Measurements from ENCODE around the gene ATP10A. TPM values are rescaled to one million over a fixed set of nuclear protein-coding genes. Genes with fewer than 3 reads are reported as not detected.
"Not testable (repeated sequence)": the region's sequence is repeated elsewhere in the genome, so short reads cannot be mapped to it uniquely, and the experiment has no call there.

The ATP10A gene
- total RNA-seq, 2 experiments from 2014 or later = 36.7 to 70.1 TPM

GRCh38 chr15:25862071-25862471, 1.1 kb downstream of the ATP10A start:
- DNase-seq = peak; percentile 58

GRCh38 chr15:25860885-25861866, 2.0 kb downstream of the ATP10A start:
- DNase-seq = peak; percentile 73
- Mint-ChIP-seq H3K9me3 (ENCODE audit: low read depth) (no peaks in the 10 kb centered on the region), H3K4me3 (peak overlapping the region; percentile 96), H3K4me1 (peaks cover 41% of the 10 kb centered on the region), H3K27ac (peak overlapping the region; percentile 94), H3K36me3 (peaks cover 48% of the 10 kb centered on the region), H3K27me3 (no peaks in the 10 kb centered on the region)
- peak; percentile 48 for ATAC-seq
- CTCF ChIA-PET = interaction anchor here (1.0 to 3.5 kb wide), 7 partner anchors 8 to 78 kb away, joined by 3 to 18 read pairs (median 4); no protein-coding TSS in a partner anchor

More at GRCh38 chr15:25862071-25862471, 1.1 kb downstream of the ATP10A start:
- peaks cover 33% of the 10 kb centered on the region for H3K4me1 Mint-ChIP-seq
- peak; percentile 43 for ATAC-seq
- H3K27me3 Mint-ChIP-seq = peaks cover 4% of the 10 kb centered on the region
- peak overlapping the region; percentile 94 for H3K27ac Mint-ChIP-seq
- no peaks in the 10 kb centered on the region for H3K9me3 Mint-ChIP-seq (ENCODE audit: low read depth)
- peaks cover 39% of the 10 kb centered on the region for H3K36me3 Mint-ChIP-seq
- peak overlapping the region; percentile 96 for H3K4me3 Mint-ChIP-seq
- CTCF ChIA-PET = interaction anchor here (1.0 to 3.5 kb wide), 6 partner anchors 9 to 78 kb away, joined by 4 to 18 read pairs (median 5); no protein-coding TSS in a partner anchor

- Mint-ChIP-seq H3K4me3 (peak overlapping the region; percentile 96), H3K27ac (peak overlapping the region; percentile 94), H3K9me3 (ENCODE audit: low read depth) (no peaks in the 10 kb centered on the region), H3K27me3 (no peaks in the 10 kb centered on the region), H3K36me3 (peaks cover 60% of the 10 kb centered on the region), H3K4me1 (peaks cover 52% of the 10 kb centered on the region)
- DNase-seq (peak; percentile 63), ATAC-seq (peak; percentile 28)
- CTCF ChIA-PET = interaction anchor here (0.7 to 3.5 kb wide), 5 partner anchors 9 to 76 kb away, joined by 3 to 18 read pairs (median 5); no protein-coding TSS in a partner anchor
Observed at GRCh38 chr15:25859838-25860645, 3.1 kb downstream of the ATP10A start.

GRCh38 chr15:25858952-25859760, 4.0 kb downstream of the ATP10A start:
- peak overlapping the region; percentile 94 for H3K27ac Mint-ChIP-seq
- CTCF ChIA-PET = interaction anchor here (0.7 to 1.6 kb wide), 3 partner anchors 8 to 75 kb away, joined by 3 to 5 read pairs (median 5); no protein-coding TSS in a partner anchor
- DNase-seq = no peak

GRCh38 chr15:25856059-25856458, 7.1 kb downstream of the ATP10A start:
- Mint-ChIP-seq H3K36me3 (peaks cover 76% of the 10 kb centered on the region), H3K4me1 (peaks cover 82% of the 10 kb centered on the region)
- not testable (repeated sequence) for H3K27me3 Mint-ChIP-seq; DNase-seq; H3K9me3 Mint-ChIP-seq (ENCODE audit: low read depth); ATAC-seq; H3K27ac Mint-ChIP-seq; H3K4me3 Mint-ChIP-seq
- CTCF ChIA-PET = interaction anchor here (2.0 kb wide), 1 partner anchor 9 kb away, joined by 6 read pairs; no protein-coding TSS in a partner anchor

More at GRCh38 chr15:25858952-25859760, 4.0 kb downstream of the ATP10A start:
- no peak for ATAC-seq
- Mint-ChIP-seq H3K27me3 (no peaks in the 10 kb centered on the region), H3K36me3 (peaks cover 67% of the 10 kb centered on the region), H3K9me3 (ENCODE audit: low read depth) (no peaks in the 10 kb centered on the region), H3K4me1 (peaks cover 59% of the 10 kb centered on the region), H3K4me3 (peak overlapping the region; percentile 96)

- no peak overlapping the region for H3K27ac Mint-ChIP-seq
- no peaks in the 10 kb centered on the region for H3K9me3 Mint-ChIP-seq (ENCODE audit: low read depth)
Observed at GRCh38 chr15:25852661-25853524, 10.2 kb downstream of the ATP10A start.

GRCh38 chr15:25852027-25852426, 11.1 kb downstream of the ATP10A start:
- Mint-ChIP-seq H3K36me3 (peaks cover 60% of the 10 kb centered on the region), H3K4me1 (peaks cover 85% of the 10 kb centered on the region)

More at GRCh38 chr15:25852661-25853524, 10.2 kb downstream of the ATP10A start:
- CTCF ChIA-PET = interaction anchor here (0.8 to 1.8 kb wide), 2 partner anchors 9 to 69 kb away, joined by 4 to 6 read pairs; no protein-coding TSS in a partner anchor
- ATAC-seq = no peak
- H3K4me3 Mint-ChIP-seq = no peak overlapping the region
- H3K27me3 Mint-ChIP-seq = no peaks in the 10 kb centered on the region
- H3K4me1 Mint-ChIP-seq = peaks cover 86% of the 10 kb centered on the region
- DNase-seq = no peak
- peaks cover 68% of the 10 kb centered on the region for H3K36me3 Mint-ChIP-seq

GRCh38 chr15:25850154-25851111, 12.7 kb downstream of the ATP10A start:
- DNase-seq (peak; percentile 83), ATAC-seq (peak; percentile 73)
- CTCF ChIA-PET = interaction anchor here (1.1 to 2.0 kb wide), 2 partner anchors 9 to 12 kb away, joined by 5 to 6 read pairs; no protein-coding TSS in a partner anchor
- H3K4me1 Mint-ChIP-seq = peaks cover 86% of the 10 kb centered on the region
- H3K27me3 Mint-ChIP-seq = no peaks in the 10 kb centered on the region
- H3K9me3 Mint-ChIP-seq (ENCODE audit: low read depth) = no peaks in the 10 kb centered on the region
- peak overlapping the region; percentile 97 for H3K27ac Mint-ChIP-seq
- H3K36me3 Mint-ChIP-seq = peaks cover 52% of the 10 kb centered on the region
- peak overlapping the region; percentile 77 for H3K4me3 Mint-ChIP-seq

More at GRCh38 chr15:25852027-25852426, 11.1 kb downstream of the ATP10A start:
- Mint-ChIP-seq H3K9me3 (ENCODE audit: low read depth) (no peaks in the 10 kb centered on the region), H3K4me3 (no peak overlapping the region), H3K27me3 (no peaks in the 10 kb centered on the region), H3K27ac (no peak overlapping the region)
- ATAC-seq (no peak), DNase-seq (no peak)
- CTCF ChIA-PET = interaction anchor here (1.1 kb wide), 1 partner anchor 8 kb away, joined by 5 read pairs; no protein-coding TSS in a partner anchor

GRCh38 chr15:25849157-25849921, 13.8 kb downstream of the ATP10A start:
- no peak for ATAC-seq

GRCh38 chr15:25848784-25849156, 14.4 kb downstream of the ATP10A start:
- peak overlapping the region; percentile 97 for H3K27ac Mint-ChIP-seq
- no peak for ATAC-seq
- no peak for DNase-seq
- no peaks in the 10 kb centered on the region for H3K27me3 Mint-ChIP-seq
- H3K36me3 Mint-ChIP-seq = peaks cover 46% of the 10 kb centered on the region
- peaks cover 82% of the 10 kb centered on the region for H3K4me1 Mint-ChIP-seq
- H3K4me3 Mint-ChIP-seq = peak overlapping the region; percentile 77
- CTCF ChIA-PET = no interaction called here
- H3K9me3 Mint-ChIP-seq (ENCODE audit: low read depth) = no peaks in the 10 kb centered on the region

More at GRCh38 chr15:25849157-25849921, 13.8 kb downstream of the ATP10A start:
- Mint-ChIP-seq H3K36me3 (peaks cover 47% of the 10 kb centered on the region), H3K4me1 (peaks cover 83% of the 10 kb centered on the region), H3K4me3 (peak overlapping the region; percentile 77), H3K27ac (peak overlapping the region; percentile 97), H3K27me3 (no peaks in the 10 kb centered on the region), H3K9me3 (ENCODE audit: low read depth) (no peaks in the 10 kb centered on the region)
- no peak for DNase-seq
- CTCF ChIA-PET = interaction anchor here (2.0 kb wide), 1 partner anchor 13 kb away, joined by 6 read pairs; no protein-coding TSS in a partner anchor

All from activated CD8-positive, alpha-beta memory T cell treated with anti-CD3 and anti-CD28 coated beads, Interleukin-2, amount 10 ng/mL, durations not matched to agents 7 days and 5 days (primary cell).